Mesenchymal stem cell (in vitro differentiated cells and primary cell): ENCODE measurements around the gene SCYL1.

ENCODE experiments used
- DNase-seq: peaks from one replicate; pipeline ENCODE4 v3.0.0-alpha.2; 2013
- H2AFZ ChIP-seq: one replicate; pipeline ENCODE4 v1.6.1; 2013; ENCODE audit warnings: low read depth, mild to moderate bottlenecking, control low read depth, inconsistent platforms, low read length, moderate library complexity
- H2AK5ac ChIP-seq: 2 replicates; pipeline ENCODE4 v1.6.1; 2013; ENCODE audit warnings: low read length, moderate library complexity, mild to moderate bottlenecking, inconsistent platforms; ENCODE audit not compliant: severe bottlenecking
- H2BK120ac ChIP-seq: one replicate; pipeline ENCODE4 v1.6.1; 2013; ENCODE audit warnings: low read depth, mild to moderate bottlenecking, inconsistent platforms, low read length, moderate library complexity
- H2BK12ac ChIP-seq, 2 experiments: one replicate each; pipeline ENCODE4 v1.6.1; 2013; ENCODE audit warnings: inconsistent platforms in 2 of 2, low read length in 2 of 2, mild to moderate bottlenecking in 2 of 2, moderate library complexity in 2 of 2, control low read depth in 1 of 2
- H2BK15ac ChIP-seq: one replicate; pipeline ENCODE4 v1.6.1; 2013; ENCODE audit warnings: mild to moderate bottlenecking, low read depth, inconsistent platforms; ENCODE audit not compliant: poor library complexity, severe bottlenecking
- H2BK5ac ChIP-seq: 2 replicates; pipeline ENCODE4 v1.6.1; 2013; ENCODE audit warnings: low read depth, mild to moderate bottlenecking, low read length, control low read depth, inconsistent platforms; ENCODE audit not compliant: poor library complexity, severe bottlenecking
- H3K14ac ChIP-seq, 2 experiments: one replicate each; pipeline ENCODE4 v1.6.1; 2013; ENCODE audit warnings: inconsistent platforms in 2 of 2, low read length in 2 of 2, control low read depth in 1 of 2, mild to moderate bottlenecking in 1 of 2, moderate library complexity in 1 of 2
- H3K18ac ChIP-seq, 2 experiments: one replicate each; pipeline ENCODE4 v1.6.1; 2013; ENCODE audit warnings: inconsistent platforms in 2 of 2, low read length in 2 of 2, control low read depth in 1 of 2, low read depth in 1 of 2, mild to moderate bottlenecking in 1 of 2
- H3K23ac ChIP-seq, 2 experiments: one replicate each; pipeline ENCODE4 v1.6.1; 2013; ENCODE audit warnings: inconsistent platforms in 2 of 2, low read length in 2 of 2, mild to moderate bottlenecking in 2 of 2, moderate library complexity in 2 of 2, control low read depth in 1 of 2
- H3K27ac ChIP-seq: 2 replicates; pipeline ENCODE4 v1.5.1; 2013; ENCODE audit warnings: mild to moderate bottlenecking, moderate library complexity, low read length, control low read depth, inconsistent platforms; ENCODE audit not compliant: poor library complexity, severe bottlenecking
- H3K27me3 ChIP-seq, 2 experiments: 2 replicates each; pipeline versions ENCODE4 v1.6.1 to v1.7.0; 2013; ENCODE audit warnings: low read length in 2 of 2, mild to moderate bottlenecking in 2 of 2, moderate library complexity in 2 of 2, control low read depth in 1 of 2, inconsistent platforms in 1 of 2; ENCODE audit not compliant: control insufficient read depth in 1 of 2, insufficient read depth in 1 of 2
- H3K36me3 ChIP-seq, 2 experiments: 2 replicates each; pipeline versions ENCODE4 v1.6.1 to v1.7.0; 2013; ENCODE audit warnings: low read length in 2 of 2, control low read depth in 1 of 2, inconsistent platforms in 1 of 2, low read depth in 1 of 2, mild to moderate bottlenecking in 1 of 2; ENCODE audit not compliant: insufficient read depth in 2 of 2, control insufficient read depth in 1 of 2
- H3K4ac ChIP-seq, 2 experiments: one replicate each; pipeline ENCODE4 v1.6.1; 2013; ENCODE audit warnings: inconsistent platforms in 2 of 2, low read length in 2 of 2, mild to moderate bottlenecking in 2 of 2, moderate library complexity in 2 of 2, control low read depth in 1 of 2, low read depth in 1 of 2
- H3K4me1 ChIP-seq: 2 replicates; pipeline ENCODE4 v1.6.1; 2013; ENCODE audit warnings: low read depth, low read length, control low read depth; ENCODE audit not compliant: control insufficient read depth, insufficient read depth
- H3K4me2 ChIP-seq: 2 replicates; pipeline ENCODE4 v1.6.1; 2013; ENCODE audit warnings: low read length, mild to moderate bottlenecking, inconsistent platforms; ENCODE audit not compliant: poor library complexity, severe bottlenecking
- H3K4me3 ChIP-seq, 2 experiments: 2 replicates each; pipeline versions ENCODE4 v1.5.1 to v1.7.0; 2013; ENCODE audit warnings: low read length in 2 of 2, mild to moderate bottlenecking in 2 of 2, control low read depth in 1 of 2, low read depth in 1 of 2; ENCODE audit not compliant: insufficient read depth in 1 of 2
- H3K79me1 ChIP-seq: replicated peaks from 2 replicates; pipeline ENCODE4 v1.6.1; 2013; ENCODE audit warnings: mild to moderate bottlenecking, control low read depth, low read length, inconsistent platforms; ENCODE audit not compliant: poor library complexity, severe bottlenecking
- H3K9ac ChIP-seq: 2 replicates; pipeline ENCODE4 v1.7.0; 2013; ENCODE audit warnings: mild to moderate bottlenecking, low read length, moderate library complexity
- H3K9me3 ChIP-seq: 2 replicates; pipeline ENCODE4 v1.7.0; 2013; ENCODE audit warnings: mild to moderate bottlenecking, low read length; ENCODE audit not compliant: control insufficient read depth
- H4K8ac ChIP-seq: one replicate; pipeline ENCODE4 v1.6.1; 2013; ENCODE audit warnings: inconsistent platforms, mild to moderate bottlenecking, low read length, moderate library complexity
- H4K91ac ChIP-seq: one replicate; pipeline ENCODE4 v1.6.1; 2013; ENCODE audit warnings: mild to moderate bottlenecking, low read length, inconsistent platforms
- WGBS: methylation state at CpG from one replicate; pipeline ENCODE4 v1.1.7; 2013; ENCODE audit warnings: mixed read lengths; 5-methylcytosine and 5-hydroxymethylcytosine counted together

Gene SCYL1

DNA sequence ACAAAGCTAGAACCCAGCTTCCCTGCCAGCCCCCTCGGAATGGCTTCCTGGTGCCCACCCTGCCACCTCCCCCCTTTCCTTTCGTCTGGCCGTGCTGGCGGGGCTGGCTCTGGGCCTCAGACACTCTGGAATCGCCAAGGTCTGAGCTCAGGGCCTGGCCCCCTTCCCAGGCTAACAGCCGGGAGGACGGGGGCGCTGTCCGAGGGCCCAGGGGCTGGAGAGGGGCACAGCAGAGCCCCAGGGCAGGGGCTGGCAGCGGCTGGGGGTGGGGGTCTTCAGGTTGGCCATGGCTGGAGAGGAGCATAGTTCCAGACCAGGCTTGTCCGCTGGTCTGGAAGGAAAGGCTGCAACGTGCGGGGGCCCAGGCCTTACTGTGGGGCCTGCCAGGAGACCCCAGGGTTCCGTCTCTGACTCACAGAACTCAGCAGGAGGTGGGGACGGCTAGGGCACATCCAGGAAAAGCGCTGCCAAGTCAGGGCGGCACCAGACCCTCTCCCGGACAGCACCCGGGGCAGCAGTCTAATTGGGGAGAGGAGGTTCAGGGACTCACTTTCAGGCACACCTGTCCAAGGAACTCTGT lies 34.1 kb downstream of the SCYL1 start:
- peak overlapping the region in 1 of 2 experiments; percentile 35 for H3K14ac ChIP-seq
- peak overlapping the region; percentile 92 for H4K91ac ChIP-seq
- H3K36me3 ChIP-seq, result peaks cover 0 to 2% of the 10 kb centered on the region in 2 experiments
- H3K79me1 ChIP-seq, result peaks cover 9% of the 10 kb centered on the region
- peak overlapping the region; percentile 81 for H3K9ac ChIP-seq
- peak overlapping the region; percentile 82 to 89 for H3K18ac ChIP-seq
- no peak for DNase-seq
- no peak overlapping the region for H2AFZ ChIP-seq
- H3K9me3 ChIP-seq, result no peaks in the 10 kb centered on the region
- peak overlapping the region; percentile 92 for H3K27ac ChIP-seq
- H2BK120ac ChIP-seq, result peak overlapping the region; percentile 98
- peak overlapping the region; percentile 94 for H4K8ac ChIP-seq
- peak overlapping the region; percentile 14 to 71 for H3K4me3 ChIP-seq
- peak overlapping the region; percentile 54 to 79 for H3K4ac ChIP-seq
- H3K4me2 ChIP-seq, result peak overlapping the region; percentile 69
- H3K27me3 ChIP-seq, result no peaks in the 10 kb centered on the region
- H2AK5ac ChIP-seq, result peak overlapping the region; percentile 90
- H2BK5ac ChIP-seq, result peak overlapping the region; percentile 62
- H3K4me1 ChIP-seq, result peaks cover 56% of the 10 kb centered on the region
- H2BK15ac ChIP-seq, result peak overlapping the region; percentile 92
- WGBS, result 76% methylated on average over 19 of the region's 19 CpGs
- peak overlapping the region; percentile 65 to 92 for H2BK12ac ChIP-seq
- H3K23ac ChIP-seq, result no peak overlapping the region

DNA sequence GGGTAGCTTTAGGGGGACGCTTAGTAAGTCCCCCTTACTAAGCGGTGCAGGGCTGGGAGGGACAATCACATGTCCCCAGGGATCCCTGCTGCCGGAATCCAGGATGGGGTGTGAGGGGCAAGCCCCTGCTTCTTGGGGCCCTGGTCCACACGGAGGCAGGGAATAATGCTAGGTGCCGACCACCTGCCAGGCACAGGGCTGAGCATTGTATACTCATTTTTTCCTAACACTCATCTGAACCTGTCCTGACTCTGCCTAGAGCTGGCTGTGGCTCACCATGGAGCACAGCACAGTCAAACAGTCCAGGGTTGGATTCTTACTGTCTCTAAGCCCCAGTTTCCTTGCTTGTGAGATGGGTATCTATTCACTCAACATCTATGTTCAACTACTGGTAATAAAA lies 34.7 kb downstream of the SCYL1 start:
- Histone ChIP-seq H3K27me3 (no peaks in the 10 kb centered on the region), H3K18ac (peak overlapping the region in 1 of 2 experiments; percentile 58), H3K4me2 (no peak overlapping the region), H3K27ac (peak overlapping the region; percentile 92), H3K23ac (no peak overlapping the region), H2BK5ac (no peak overlapping the region), H3K4me3 (no peak overlapping the region), H2AK5ac (peak overlapping the region; percentile 90), H4K91ac (peak overlapping the region; percentile 1), H2BK12ac (peak overlapping the region; percentile 53 to 65), H3K14ac (no peak overlapping the region), H2BK120ac (no peak overlapping the region), H4K8ac (no peak overlapping the region), H2AFZ (no peak overlapping the region), H3K9me3 (no peaks in the 10 kb centered on the region), H2BK15ac (no peak overlapping the region), H3K4me1 (peaks cover 54% of the 10 kb centered on the region), H3K4ac (no peak overlapping the region), H3K9ac (peak overlapping the region; percentile 81), H3K36me3 (no peaks in the 10 kb centered on the region), H3K79me1 (peaks cover 7% of the 10 kb centered on the region)
- WGBS, result 86% methylated on average over 5 of the region's 5 CpGs
- no peak for DNase-seq

DNA sequence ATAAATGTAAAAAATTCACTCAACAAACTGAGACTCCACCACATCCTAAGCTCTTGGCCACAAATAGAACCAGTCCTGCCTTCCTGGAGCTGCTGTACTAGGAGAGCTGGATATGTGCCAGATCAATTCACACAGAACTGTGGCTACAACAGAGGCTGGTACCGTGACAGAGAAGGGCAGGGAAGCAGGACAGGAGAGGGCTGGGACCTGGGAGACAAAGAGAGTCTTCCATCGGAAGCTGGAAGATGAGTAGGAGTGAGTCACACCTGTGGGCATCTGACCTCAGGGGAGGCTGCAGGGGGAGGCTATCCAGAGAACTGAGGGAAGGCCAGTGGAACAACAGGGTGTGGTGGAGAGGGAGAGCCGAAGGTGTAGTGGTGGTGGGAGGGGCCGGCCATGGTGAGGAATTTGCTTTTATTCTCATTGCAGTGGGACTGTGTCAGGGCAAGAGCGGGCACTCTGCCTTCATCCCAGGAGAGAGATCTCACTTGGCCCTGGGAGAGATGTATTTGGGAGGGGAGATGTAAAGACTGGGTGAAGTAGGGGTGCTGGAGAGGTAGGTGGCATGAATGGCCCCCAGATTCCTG lies 35.2 kb downstream of the SCYL1 start:
- WGBS, result 22% methylated on average over 5 of the region's 5 CpGs
- Histone ChIP-seq H2BK120ac (no peak overlapping the region), H3K27me3 (no peaks in the 10 kb centered on the region), H3K23ac (no peak overlapping the region), H3K36me3 (no peaks in the 10 kb centered on the region), H3K79me1 (peaks cover 4% of the 10 kb centered on the region), H2BK12ac (peak overlapping the region; percentile 28 to 46), H3K18ac (peak overlapping the region; percentile 23 to 44), H3K4me1 (peaks cover 50% of the 10 kb centered on the region), H2BK5ac (no peak overlapping the region), H4K8ac (peak overlapping the region; percentile 16), H2AFZ (no peak overlapping the region), H2BK15ac (peak overlapping the region; percentile 50), H3K4me3 (no peak overlapping the region), H4K91ac (no peak overlapping the region), H3K4ac (peak overlapping the region in 1 of 2 experiments; percentile 37), H3K14ac (no peak overlapping the region), H2AK5ac (peak overlapping the region; percentile 6), H3K4me2 (no peak overlapping the region), H3K27ac (peak overlapping the region; percentile 92), H3K9me3 (no peaks in the 10 kb centered on the region), H3K9ac (peak overlapping the region; percentile 81)
- peak; percentile 68 for DNase-seq

DNA sequence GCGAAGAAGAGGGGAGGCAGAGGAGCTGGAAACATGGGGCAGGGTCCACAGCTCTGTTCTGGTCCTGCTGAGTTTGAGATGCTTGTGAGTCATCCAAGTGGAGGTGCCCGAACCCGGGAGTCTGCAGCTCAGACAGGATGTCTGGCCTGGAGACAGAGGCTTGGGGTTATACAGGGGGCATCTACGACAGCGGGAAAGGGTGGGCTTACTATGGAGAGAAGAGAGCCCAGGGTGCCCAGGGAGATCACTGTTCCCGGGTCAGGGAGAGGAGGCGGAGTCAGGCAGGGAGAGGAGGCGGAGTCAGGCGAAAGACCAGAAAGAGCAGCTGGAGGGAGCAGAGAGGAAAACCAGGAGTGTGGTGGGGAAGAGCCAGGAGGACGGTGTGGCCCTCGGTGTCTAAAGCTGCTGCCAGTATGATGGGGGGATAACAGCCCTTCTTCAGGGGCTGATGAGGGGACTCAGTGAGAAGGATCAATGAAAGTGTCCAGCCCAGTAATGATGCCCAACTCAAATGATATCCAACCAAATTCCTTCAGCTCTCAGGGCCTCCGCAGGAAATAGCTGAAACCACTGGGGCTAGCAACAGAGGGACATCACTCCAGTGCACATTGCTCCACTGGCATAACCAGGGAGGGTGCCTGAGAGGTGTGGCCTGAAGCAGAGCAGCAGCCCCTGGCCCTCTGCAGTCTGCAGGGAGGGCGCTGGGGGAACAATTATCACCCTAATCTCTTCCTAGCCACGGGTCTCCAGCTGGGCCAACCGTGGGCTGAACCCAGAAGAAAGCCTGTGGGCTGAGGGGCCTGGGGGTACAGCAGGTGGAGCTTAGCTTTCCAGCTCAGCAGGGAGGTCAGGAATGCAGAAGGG lies 35.9 kb downstream of the SCYL1 start:
- no peaks in the 10 kb centered on the region for H3K27me3 ChIP-seq
- H3K9me3 ChIP-seq, result no peaks in the 10 kb centered on the region
- H2BK5ac ChIP-seq, result no peak overlapping the region
- peak overlapping the region; percentile 44 to 53 for H3K18ac ChIP-seq
- H3K9ac ChIP-seq, result peak overlapping the region; percentile 22
- peak overlapping the region; percentile 26 for H2AK5ac ChIP-seq
- peaks cover 42% of the 10 kb centered on the region for H3K4me1 ChIP-seq
- H3K27ac ChIP-seq, result peak overlapping the region; percentile 92
- no peak overlapping the region for H3K4me2 ChIP-seq
- peak; percentile 72 for DNase-seq
- peaks cover 1% of the 10 kb centered on the region for H3K79me1 ChIP-seq
- peak overlapping the region in 1 of 2 experiments; percentile 61 for H3K4ac ChIP-seq
- H3K14ac ChIP-seq, result peak overlapping the region in 1 of 2 experiments; percentile 19
- no peak overlapping the region for H3K23ac ChIP-seq
- WGBS, result 16% methylated on average over 12 of the region's 15 CpGs
- H2AFZ ChIP-seq, result peak overlapping the region; percentile 7
- H2BK120ac ChIP-seq, result no peak overlapping the region
- H2BK12ac ChIP-seq, result peak overlapping the region; percentile 28 to 46
- peak overlapping the region; percentile 11 for H4K91ac ChIP-seq
- no peak overlapping the region for H2BK15ac ChIP-seq
- peak overlapping the region; percentile 78 for H4K8ac ChIP-seq
- no peak overlapping the region for H3K4me3 ChIP-seq
- no peaks in the 10 kb centered on the region for H3K36me3 ChIP-seq
